GM19328 (cell line): Measurements from ENCODE around the gene KRT7.
"Not testable (repeated sequence)": the region's sequence is repeated elsewhere in the genome, so short reads cannot be mapped to it uniquely, and the experiment has no call there.

ENCODE experiments used
- ATAC-seq: cut with Tn5 transposase; IDR thresholded peaks from one replicate; pipeline ENCODE4 v1.9.1; 2021; ENCODE audit warnings: mild to moderate bottlenecking, moderate library complexity; ENCODE audit not compliant: unreplicated experiment

The KRT7 gene

DNA sequence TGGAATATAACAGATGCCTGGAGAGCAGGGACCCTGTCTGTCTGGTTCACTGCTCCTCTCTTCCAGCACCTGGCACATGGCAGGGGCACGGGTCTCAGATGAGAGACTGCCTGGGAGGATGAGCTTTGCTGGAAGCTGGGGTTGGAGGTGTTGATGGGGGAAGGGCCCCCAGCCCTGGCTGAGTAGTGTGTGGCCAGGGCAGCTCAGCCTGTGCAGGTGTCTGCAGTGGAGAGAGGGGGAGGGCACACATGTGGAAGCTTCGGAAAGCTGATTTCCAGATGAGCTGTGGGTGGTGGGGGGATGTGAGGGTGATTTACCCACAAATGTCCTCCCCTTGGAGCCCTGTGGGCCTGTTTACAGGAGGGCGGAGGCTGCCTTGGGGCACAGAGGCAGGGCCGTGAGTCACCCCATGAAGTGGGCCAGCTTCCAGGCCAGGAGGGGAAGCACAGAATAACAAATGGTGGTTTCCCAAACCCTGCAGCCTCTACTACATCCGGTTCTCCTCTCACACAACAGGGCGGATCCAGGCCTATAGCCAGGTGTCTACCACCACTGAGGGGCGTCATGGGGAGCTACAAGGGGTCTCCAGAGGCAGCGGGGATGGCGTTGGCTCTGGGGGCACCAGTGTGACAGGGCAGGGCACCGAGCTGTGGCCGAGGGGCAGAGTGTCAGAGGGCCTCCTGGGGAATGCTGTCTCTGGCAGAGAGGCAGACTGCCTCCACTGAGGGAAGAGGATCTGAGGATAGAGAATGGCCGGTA lies 11.0 kb downstream of the KRT7 start:
- peak; percentile 72 for ATAC-seq

GRCh38 chr12:52244615-52244994 lies 11.6 kb downstream of the KRT7 start:
- ATAC-seq, result no peak

DNA sequence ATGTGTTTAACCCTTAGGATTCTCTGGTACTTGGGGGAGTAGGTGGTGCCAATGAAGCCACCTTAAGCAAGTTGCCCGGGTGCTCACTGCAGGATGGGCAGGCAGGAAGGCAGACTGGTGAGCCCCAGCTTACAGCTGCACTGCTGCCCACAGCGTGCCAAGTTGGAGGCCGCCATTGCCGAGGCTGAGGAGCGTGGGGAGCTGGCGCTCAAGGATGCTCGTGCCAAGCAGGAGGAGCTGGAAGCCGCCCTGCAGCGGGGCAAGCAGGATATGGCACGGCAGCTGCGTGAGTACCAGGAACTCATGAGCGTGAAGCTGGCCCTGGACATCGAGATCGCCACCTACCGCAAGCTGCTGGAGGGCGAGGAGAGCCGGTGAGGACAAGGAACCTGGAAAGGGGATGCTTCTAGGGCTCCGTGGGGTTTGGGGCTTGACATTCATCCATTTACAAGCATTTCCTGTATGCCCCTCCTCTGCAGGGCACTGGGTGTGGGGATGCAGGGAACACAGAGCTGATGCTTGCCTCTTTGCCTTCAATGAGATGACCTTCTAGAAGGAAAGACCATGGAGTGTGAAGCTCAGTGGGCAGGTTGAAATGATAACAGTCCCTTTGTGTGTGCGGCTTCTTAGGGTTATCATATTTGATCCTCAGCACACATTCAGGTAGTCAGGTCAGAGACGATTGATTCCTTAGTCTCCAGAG lies 12.4 kb downstream of the KRT7 start:
- no peak for ATAC-seq

DNA sequence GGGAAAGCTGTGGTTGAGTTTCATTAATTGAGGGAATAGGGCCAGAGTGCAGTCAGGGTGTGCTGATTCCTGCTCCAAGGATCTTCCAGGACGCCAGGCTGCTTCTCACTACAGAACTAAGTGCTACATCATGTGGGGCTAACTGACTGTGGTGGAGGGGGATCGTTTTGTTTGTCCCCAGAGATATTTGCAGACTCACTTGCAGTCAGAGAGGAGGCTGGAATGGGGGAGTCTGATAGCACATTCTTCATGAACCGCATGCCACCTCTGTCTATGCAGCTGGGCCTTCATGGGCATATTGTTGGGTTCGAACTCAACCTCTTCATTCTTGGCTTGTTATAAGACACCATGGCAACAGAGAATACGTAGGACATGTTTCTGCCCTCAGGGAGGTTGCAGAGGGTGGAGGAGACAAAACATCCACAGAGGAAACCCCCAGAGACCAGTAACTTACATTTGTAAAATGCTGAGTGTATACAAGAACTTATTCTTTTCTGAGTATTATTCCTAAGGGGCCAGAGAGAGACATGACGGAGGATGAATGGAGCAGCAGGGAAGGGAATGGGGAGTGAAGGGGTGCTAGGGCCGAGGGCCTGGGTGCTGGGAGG lies 13.0 kb downstream of the KRT7 start:
- no peak for ATAC-seq

DNA sequence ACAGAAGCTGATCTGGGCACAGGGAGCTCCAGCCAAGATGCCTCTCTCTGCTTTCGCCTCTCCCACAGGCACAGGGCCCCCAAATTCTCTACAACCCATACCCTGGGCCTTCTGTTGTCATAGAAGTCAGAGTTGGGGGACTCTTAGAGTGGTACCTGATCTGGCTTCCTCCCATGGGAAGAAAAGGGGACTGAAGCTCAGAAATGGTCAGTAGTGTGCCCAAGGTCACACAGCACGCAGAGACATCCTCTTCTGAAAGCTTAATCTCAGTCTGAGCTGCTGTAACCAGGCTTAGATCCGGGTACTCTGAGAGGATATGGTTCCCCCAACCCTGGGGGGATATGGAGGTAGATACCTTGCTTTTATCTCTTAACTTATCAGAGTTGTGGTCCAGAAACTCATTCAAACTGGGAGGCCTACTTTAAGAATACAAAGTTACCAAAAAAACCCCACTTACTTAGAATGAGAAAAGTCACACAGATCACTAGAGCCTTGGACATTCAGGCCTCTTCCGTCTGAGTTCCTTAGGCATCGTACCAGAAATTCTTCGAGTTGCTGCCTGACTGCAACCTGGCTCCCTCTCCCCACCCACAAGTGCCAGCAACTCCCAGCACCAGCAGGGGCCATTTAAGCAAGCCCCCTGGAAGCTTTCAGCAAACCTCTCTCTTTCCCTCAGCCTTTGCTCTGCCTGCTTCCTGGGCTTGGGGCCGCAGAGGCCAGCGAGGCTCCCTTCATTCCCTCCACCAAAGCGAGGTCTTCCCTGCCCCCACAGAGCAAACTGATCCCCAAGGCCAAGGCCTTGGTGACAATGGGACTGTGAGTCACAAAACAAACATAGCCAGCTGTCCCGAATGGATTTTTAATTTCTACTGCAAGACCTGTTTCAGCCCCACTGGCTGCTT lies 13.9 kb downstream of the KRT7 start:
- no peak for ATAC-seq

DNA sequence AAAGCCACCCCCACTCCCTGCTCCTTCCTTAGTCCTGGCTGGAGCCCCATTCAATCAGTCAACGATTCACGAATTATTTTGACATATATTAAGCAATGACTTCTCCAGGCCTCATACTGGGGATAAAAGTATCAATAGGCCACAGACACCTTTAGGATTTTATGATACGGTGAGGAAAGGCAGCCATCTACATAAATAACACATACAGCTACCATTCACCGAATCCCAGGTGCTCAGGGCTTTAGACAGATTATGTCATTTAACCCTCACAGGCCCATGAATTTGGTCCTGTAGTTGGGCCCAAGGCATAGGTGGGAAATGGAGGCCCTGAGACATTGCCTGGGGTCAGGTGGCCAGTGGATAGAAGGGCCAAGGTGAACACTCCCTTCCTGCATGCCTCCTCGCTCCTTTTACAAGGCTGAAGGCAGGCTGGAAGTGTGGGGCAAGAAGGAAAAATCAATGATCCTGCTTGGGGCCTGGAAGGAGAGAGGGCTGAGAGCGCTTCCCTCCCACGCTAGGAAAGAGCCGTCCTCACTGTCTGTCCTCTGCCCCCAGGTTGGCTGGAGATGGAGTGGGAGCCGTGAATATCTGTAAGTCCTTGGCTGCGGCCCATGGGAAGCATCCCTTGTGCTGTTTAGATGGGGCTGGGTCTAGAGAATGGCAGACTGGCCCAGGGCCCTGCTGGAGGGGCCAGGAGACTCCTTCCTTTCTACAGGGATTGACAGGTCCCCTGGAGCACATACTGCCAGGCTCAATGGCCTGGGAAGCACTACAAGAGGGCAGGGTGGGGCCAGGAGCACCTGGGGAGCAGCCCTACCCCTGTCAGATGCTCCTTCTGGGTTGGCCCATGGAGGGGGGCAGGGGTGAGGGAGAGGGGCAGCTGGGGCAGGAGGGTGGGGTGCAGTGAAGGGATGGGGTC lies 14.8 kb downstream of the KRT7 start:
- no peak for ATAC-seq

DNA sequence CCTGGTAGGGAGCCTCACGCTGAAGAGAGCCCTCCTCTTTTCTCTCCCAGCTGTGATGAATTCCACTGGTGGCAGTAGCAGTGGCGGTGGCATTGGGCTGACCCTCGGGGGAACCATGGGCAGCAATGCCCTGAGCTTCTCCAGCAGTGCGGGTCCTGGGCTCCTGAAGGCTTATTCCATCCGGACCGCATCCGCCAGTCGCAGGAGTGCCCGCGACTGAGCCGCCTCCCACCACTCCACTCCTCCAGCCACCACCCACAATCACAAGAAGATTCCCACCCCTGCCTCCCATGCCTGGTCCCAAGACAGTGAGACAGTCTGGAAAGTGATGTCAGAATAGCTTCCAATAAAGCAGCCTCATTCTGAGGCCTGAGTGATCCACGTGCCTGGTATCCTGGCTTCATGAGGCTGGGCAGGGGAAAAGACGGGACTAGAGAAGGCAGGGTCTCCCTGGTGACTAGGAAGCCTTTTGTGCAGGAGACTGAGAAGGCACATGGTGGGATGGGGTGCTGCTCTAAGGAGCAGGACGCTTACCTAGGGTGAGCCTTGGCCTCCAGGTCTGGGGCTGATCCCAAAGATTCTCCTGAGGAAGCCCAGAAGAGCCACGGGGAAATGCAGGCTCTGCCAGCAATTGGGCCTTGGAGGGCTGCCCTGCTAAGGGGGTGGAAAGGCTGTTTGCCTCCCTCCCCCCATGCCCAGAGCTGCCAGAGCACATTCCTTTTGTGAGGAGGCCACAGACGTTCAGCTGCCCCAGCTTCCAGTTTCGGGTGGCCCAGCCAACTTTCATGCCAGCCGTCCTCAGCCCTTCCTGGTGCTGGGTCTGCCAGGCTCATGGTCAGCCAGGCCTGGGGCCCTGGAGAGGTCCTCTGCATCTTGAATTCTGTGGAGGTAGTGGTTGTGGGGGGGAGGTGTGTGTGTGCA lies 15.8 kb downstream of the KRT7 start:
- ATAC-seq, result no peak

DNA sequence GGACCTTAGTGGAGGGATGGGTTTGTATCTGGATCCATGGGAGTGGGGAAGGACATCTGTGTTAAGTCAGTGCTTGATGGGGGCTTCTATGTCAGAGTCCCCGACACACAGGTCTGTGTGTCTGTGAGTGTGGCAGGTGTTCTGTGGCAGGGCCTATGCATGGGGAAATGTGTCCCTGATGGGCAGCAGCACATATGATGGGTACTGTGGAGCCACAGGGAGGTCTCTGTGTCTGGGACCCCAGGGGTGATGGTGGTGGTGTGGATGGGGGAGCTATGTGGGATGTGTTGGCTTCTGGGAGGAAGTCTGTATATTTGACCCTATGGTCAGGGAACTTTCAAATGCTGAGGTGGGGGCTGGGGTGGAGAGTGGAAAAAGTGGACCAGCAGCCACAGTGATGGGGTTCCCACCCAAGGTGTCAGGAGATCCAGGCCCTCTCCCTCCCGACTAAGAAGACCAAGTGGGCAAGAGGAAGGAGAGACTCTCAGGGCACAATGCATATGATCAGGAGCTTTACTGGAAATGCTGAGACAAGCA lies 16.5 kb downstream of the KRT7 start:
- ATAC-seq, result no peak

DNA sequence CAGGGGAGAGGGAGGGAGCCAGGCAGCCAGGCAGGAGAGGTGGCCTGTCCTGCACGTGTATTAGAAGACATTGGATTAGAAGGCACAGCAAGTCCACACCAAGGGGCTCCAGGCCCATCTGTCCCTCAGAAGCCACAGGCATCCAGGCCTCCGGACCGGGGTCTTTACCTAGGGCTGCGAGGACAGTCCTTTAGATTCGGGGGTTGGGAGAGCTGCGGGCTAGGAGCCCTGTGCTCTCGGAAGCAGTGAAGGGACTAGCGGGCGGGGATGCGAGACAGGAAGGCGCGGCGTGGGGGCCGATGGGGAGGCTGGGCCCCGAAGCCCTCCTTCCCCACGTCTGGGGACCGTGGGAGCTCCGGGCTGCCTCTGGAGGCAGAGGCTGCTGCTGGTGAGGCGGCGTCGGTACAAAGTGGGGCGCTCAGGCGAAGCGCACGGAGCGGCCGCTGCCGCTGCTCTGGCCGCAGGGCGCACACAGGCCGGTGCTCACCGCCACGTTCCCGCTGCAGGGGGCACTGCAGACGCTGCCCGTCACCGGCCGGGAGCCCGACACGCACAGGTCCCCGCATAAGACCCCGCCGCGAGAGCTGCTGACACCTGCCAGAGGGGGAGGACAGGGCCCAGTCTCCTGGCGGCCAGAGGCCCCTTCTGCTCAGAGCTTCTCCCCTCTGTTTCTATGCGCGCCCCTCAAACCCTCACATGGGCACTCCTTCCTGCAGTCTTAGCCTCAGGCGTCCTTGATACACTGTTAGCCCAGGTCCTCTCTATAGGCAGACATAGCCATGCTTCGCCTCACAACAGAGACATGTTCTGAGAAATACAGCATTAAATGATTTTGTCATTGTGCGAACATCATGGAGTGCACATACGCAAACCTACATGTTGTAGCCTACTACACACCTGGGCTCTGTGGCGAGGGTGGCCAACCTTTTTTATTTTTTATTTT lies 17.3 kb downstream of the KRT7 start:
- no peak for ATAC-seq

GRCh38 chr12:52251367-52252051 lies 18.5 kb downstream of the KRT7 start:
- no peak for ATAC-seq

- not testable (repeated sequence) for ATAC-seq
Measured at GRCh38 chr12:52252175-52252615, 19.2 kb downstream of the KRT7 start.

DNA sequence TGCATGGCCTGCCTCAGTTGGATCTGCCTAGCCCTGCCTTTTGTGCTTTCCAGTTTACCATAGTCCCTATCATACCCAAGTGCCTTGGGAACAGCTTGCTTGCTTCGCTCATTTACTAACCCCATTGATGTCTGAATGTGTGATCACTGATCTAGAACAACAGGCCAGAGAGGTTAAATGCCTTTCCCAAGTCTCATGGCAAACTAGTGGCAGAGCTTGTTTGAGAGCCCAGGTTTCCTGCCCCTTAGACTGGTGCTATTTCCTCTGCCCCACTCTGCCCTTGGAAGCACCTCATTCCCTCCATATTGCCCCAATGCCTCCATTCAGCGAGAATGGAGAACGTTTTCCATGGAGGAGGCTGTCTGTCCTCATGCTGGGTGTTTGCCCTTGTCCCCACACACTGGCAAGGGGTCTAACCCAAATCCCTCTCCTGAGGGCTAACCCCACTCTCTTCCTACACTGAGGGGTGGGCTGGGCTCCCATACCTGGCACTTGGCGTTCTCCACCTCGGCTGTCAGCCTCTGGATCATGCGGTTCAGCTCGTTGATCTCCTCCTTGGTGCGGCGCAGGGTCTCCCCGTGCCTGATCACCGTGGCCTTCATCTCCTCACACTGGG lies 19.8 kb downstream of the KRT7 start:
- ATAC-seq, result no peak

DNA sequence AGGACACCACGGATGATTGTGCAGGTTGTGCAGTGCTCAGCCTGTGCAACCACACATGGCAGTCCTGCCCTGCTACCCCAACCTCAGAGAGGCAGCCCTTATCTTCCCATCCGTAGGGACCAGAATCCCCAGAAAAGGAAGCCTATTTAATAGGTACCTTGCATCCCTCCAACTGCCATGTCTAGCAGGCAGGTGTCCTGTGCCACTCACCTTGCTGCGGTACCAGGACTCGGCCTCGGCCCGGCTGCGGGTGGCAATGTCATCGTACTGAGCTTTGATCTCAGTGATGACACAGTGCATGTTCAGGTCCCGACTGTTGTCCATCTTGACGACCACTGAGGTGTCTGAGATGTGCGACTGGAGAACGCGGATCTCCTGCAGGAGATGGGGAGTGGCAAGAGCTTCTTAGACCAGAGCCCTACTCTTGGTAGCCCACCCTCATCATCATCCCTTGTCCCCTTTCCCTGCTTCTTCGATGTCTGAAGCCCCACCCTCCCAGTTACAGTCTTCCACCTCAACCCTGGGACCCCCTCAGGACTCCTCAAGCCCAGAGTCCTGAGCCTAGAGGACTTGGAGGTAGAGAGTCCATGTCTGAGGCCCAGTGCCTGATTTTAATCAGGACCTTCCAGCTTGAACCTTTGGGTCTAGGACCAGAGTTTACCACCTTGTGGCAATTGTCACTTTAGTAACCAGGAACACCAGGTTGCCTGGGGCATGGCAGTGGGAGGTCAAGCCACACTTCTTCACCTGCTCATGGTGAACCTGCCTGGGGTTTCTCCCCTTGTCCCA lies 20.5 kb downstream of the KRT7 start:
- no peak for ATAC-seq

DNA sequence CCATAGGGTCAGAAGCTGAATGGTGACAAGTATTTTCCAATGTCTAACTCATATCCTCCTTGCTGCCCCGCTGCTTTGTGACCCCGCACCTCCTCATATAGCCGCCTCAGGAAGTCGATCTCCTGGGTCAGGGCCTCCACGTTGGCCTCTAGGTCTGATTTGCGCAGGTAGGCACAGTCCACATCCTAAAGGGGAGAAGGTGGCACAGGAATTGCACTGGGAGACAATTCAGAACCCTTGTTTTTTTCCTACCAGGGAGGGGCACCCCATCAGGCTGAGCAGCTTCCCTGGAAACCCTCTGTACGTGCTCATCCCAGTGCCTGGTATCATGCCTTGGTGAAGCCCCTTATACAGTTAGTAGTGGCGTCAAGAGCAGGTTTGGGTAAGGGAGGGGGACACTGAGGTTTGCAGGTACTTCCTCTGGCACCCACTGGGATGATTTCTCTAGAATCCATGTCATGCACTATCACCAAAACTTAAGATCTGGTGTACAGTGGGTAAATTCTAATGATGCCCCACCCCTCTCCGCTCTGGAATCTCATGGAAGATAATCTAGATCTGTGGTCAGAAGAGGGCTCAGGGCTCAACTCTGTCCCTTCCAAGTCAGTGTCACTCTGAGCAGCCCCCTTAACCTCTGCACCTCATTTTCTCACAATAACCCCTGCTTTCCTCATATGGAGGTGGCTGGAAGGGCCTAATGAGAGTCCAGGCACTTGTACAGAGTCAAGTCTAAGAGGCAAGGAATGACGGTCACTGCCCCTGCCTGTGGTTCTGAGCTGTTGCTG lies 21.3 kb downstream of the KRT7 start:
- ATAC-seq, result no peak
